ENCODE measurements around the gene NIPBL.
"Not testable (repeated sequence)": the region's sequence is repeated elsewhere in the genome, so short reads cannot be mapped to it uniquely, and the experiment has no call there.

NIPBL gene

GRCh38 chr5:36950586-36951457 is 74.3 kb downstream of the NIPBL start:
- DNase-seq (ENCODE audit: low read depth): no peak

DNA sequence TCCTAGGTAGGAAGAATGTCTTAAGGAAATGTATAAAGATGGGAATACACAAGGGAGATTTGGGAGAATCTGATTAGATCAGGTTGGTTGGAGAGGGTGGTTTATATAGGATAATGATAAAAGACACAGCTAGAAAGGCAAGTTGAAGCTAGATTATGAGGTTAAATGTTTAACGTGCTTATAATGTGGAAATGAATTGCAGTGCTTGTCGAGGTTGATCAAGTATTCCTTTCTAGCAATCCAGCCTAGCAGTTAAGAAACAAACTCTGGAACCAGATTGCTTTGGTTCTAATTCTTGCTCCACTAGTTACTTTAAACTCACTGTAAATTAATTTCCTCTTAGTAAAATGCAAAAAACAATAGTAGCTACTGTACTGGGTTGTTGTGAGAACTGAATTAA is 76.5 kb downstream of the NIPBL start:
- DNase-seq (ENCODE audit: low read depth): no peak

GRCh38 chr5:36957953-36958537 is 81.5 kb downstream of the NIPBL start:
- DNase-seq (ENCODE audit: low read depth): no peak

GRCh38 chr5:36958612-36959011 is 82.0 kb downstream of the NIPBL start:
- DNase-seq (ENCODE audit: low read depth): no peak

- DNase-seq (ENCODE audit: low read depth): no peak
Measured at GRCh38 chr5:36965179-36965578, 88.6 kb downstream of the NIPBL start.

- no peak for DNase-seq (ENCODE audit: low read depth)
Measured at GRCh38 chr5:36969700-36970395, 93.3 kb downstream of the NIPBL start.

DNA sequence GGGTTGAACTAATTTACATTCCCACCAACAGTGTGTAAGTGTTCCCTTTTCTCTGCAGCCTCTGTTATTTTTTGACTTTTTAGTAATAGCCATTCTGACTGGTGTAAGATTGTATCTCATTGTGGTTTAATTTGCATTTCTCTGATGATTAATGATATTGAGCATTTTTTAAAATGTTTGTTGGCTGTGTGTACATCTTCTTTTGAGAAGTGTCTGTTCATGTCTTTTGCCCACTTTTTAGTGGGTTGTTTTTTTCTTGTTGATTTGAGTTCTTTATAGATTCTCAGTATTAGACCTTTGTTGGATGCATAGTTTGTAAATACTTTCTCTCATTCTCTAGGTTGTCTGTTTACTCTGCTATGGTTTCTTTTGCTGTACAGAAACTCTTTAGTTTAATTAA is 101.6 kb downstream of the NIPBL start:
- no peak for DNase-seq (ENCODE audit: low read depth)

- no peak for DNase-seq (ENCODE audit: low read depth)
Measured at GRCh38 chr5:36982146-36982545, 105.6 kb downstream of the NIPBL start.

GRCh38 chr5:36985387-36985786 is 108.8 kb downstream of the NIPBL start:
- no peak for DNase-seq (ENCODE audit: low read depth)

DNA sequence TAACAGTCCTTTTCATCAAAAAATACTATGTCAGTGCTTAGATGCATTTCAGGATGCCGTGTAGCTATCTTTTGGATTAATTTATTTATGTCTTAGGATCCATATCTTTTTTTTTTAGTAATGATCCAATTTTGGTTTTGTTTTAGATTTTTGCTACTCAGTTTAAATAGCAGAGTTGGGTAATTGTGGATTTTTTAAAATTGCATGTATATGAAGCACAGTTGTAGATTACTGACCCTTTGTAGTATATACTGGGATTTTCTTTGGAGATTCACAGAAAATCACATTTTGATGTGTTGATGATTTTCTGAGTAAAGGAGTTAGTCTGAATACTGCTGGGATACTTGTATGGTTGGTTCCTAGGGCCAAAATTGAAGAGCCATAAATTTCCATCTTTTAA is 111.8 kb downstream of the NIPBL start:
- no peak for DNase-seq (ENCODE audit: low read depth)

- DNase-seq (ENCODE audit: low read depth): no peak
Measured at GRCh38 chr5:36998578-36998977, 122.0 kb downstream of the NIPBL start.

DNA sequence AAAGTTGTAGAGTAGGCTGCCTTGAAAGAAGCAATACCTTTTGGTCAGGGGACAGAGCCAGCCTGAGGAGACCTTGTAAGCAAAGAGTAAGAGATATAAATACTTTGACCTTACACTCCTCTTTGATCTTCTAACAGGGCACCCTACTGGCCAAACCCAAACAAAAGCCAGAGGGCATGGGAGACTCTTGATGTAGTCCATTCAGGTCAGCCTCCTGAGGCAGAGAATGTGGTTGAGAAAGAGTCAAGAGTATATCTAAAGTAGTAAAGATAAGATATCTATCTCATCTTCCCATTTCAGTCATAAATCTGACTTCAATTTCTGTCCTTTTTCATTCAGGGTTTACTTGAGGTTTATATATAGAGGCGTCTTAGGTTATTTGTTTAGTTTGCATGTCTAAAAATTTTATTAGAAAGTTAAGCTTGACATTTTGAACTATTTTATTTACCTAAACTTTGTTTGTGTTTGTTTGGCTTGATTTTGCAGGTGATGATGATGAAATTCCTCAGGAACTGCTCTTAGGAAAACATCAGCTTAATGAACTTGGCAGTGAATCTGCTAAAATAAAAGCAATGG is 125.7 kb downstream of the NIPBL start:
- DNase-seq (ENCODE audit: low read depth): no peak

GRCh38 chr5:37005252-37005651 is 128.7 kb downstream of the NIPBL start:
- DNase-seq (ENCODE audit: low read depth): no peak

GRCh38 chr5:37005946-37006540 is 129.5 kb downstream of the NIPBL start:
- DNase-seq (ENCODE audit: low read depth): no peak

- DNase-seq (ENCODE audit: low read depth): not testable (repeated sequence)
Measured at GRCh38 chr5:37013181-37013580, 136.6 kb downstream of the NIPBL start.

- no peak for DNase-seq (ENCODE audit: low read depth)
Measured at GRCh38 chr5:37014321-37014720, 137.8 kb downstream of the NIPBL start.

DNA sequence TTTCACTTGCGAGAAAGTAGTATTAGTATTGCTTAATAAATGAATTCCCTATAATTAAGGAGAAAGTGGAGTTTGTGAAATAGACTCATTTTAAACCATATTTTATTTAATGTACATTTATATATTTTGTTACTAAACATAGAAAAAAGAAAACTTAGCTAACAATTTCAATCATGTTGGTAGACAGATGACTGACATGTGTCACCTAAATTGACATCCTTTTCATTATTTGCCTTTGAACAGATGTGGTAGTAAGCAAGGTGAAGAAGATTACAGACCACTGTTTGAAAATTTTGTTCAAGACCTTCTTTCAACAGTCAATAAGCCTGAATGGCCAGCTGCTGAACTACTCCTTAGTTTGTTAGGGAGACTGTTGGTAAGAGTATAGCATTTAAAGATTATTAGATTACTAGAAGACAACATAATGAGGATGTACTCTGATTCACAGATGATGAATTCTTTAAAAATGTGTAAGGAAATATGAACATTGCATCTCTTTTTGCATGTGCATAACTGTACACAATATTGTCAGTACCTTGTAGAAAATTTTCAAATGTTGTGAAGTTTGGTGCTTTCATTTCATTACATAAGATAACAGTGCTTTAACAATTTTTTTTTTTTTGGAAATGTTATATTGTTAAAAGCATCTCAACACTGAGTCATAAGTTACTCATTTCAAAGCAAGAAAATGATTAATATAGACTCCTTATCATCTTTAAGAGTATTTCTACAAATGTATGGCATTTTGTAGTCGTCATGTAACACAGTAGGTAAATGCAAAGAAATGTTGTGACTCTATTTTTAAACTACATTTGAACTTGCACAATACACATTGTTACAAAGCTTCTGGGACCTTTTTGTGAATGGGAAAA is 139.5 kb downstream of the NIPBL start:
- DNase-seq (ENCODE audit: low read depth): no peak

- no peak for DNase-seq (ENCODE audit: low read depth)
Measured at GRCh38 chr5:37028910-37029309, 152.3 kb downstream of the NIPBL start.

DNA sequence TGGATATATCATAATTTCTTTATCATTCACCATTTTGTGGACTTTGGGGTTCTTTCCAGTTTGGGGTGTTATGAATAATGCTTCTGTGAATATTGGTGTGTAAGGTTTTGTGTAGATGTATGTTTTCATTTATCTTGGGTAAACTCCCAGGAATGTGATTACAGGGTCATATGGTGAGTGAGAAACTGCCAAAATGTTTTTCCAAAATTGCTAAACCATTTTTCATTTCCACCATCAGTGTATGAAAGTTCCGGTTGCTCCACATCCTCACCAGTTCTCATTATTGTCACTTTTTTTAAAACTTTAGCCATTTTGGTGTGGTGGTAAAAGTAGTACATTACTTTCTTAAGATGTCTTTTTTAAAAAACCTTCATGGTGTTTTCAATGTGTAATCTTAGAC is 152.9 kb downstream of the NIPBL start:
- DNase-seq (ENCODE audit: low read depth): no peak

DNA sequence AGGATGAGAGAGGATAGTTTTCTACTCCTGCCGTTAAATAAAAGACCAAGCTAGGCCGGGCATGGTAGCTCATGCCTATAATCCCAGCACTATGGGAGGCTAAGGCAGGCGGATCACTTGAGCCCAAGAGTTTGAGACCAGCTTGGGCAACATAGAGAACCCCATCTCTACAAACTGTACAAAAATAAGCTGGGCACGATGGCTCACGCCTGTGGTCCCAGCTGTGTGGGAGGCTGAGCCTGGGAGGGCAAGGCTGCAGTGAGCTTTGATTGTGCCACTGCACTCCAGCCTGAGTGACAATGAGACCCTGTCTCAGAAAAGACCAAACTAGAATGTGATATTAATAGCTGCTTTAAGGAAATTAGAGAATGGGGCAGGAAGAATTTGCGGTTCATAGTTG is 158.4 kb downstream of the NIPBL start:
- no peak for DNase-seq (ENCODE audit: low read depth)

DNA sequence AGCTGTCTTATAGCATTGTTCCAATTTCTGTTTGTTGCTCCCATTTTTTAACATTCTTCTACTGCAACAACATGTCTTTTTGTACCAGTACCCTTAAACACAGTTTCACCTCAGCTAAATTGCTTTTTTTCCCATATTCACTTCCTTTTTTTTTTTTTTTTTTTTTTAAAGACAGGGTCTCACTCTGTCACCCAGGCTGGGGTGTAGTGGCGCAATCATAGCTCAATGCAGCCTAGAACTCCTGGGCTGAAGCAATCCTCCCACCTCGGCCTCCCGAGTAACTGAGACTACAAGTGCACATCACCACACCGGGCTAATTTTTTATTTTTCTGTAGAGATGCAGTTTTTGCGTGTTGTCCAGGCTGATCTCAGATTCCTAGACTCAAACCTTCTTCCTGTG is 161.3 kb downstream of the NIPBL start:
- DNase-seq (ENCODE audit: low read depth): no peak

Data from stimulated activated CD8-positive, alpha-beta memory T cell treated with anti-CD3 and anti-CD28 coated beads, Interleukin-15, amount 100 ng/mL, for 1 hour (primary cell).